ENCODE results near the gene NDUFB2.

Gene NDUFB2

DNA sequence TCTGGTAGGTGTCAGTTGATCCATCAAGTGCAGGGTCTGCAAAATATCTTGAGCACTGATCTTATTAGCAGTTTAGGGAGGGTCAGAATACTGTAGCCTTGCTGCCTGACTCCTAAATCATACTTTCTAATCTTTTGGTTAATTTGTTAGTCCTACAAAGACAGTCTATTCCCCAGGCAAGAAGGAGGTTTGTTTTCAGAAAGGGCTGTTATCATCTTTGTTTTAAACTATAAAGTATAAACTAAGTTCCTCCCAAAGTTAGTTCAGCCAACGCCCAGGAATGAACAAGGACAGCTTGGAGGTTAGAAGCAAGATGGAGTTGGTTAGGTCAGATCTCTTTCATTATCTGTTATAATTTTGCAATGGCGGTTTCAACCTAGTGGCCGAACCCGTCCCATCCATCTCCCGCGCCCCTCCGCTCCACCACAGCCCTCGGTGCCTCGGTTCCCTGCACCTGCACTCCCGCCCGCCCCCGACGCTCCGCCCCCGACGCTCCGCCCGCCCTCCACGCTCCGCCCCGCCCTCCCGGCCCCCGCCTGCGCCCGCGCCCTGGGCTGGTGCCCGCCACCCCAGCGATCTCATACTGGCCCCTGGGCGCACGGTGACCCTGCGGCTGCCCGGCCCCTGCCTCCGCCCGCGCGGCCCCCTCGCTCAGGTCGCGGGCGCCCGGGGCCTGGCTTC is 24.0 kb upstream of the NDUFB2 start, which contains the start of gene ADCK2:
Gene ADCK2 (plus strand): TSS at position 564 of the 681 bp plus-strand sequence. CDS start 386 bp downstream, outside the sequence.
- H3K27ac ChIP-seq (ENCODE audit: insufficient read depth in 1 of 2, low read depth in 1 of 2, low read length in 2 of 2, poor library complexity in 1 of 2, severe bottlenecking in 2 of 2), result peak within 1 kb of the TSS in 1 of 2 experiments; percentile 49
- H3K9me3 ChIP-seq (ENCODE audit: control extremely low read depth in 1 of 5, control insufficient read depth in 4 of 5, insufficient read depth in 2 of 5, low read depth in 1 of 5, low read length in 4 of 5), result no peaks in the 10 kb centered on the region
- DNase-seq, result peak; percentile 35 to 63 (median 53)
- H3K27me3 ChIP-seq (replicated peaks in 2 of 5; ENCODE audit: control insufficient read depth in 4 of 5, insufficient read depth in 5 of 5, low read length in 4 of 5), result no peaks in the 10 kb centered on the region
- WGBS (ENCODE audit: insufficient coverage), result under 1% methylated on average over 17 of the region's 41 CpGs
- ChIA-PET CTCF (interaction anchor here (1.2 to 3.7 kb wide), 4 partner anchors 16 to 341 kb away, joined by 3 to 14 read pairs (median 4); partner anchors contain the start of gene MRPS33), POLR2A (no interaction called here)
- H3K4me1 ChIP-seq (ENCODE audit: control extremely low read depth in 1 of 4, control insufficient read depth in 4 of 4, insufficient read depth in 4 of 4, low read length in 3 of 4), result peaks cover 0 to 45% (median 24%) of the 10 kb centered on the region in 4 experiments
- peaks cover 0 to 5% (median under 1%) of the 10 kb centered on the region in 4 experiments for H3K36me3 ChIP-seq (ENCODE audit: control insufficient read depth in 4 of 4, insufficient read depth in 4 of 4, low read length in 3 of 4)
- H3K4me3 ChIP-seq (ENCODE audit: control insufficient read depth in 1 of 7, extremely low read depth in 1 of 7, insufficient read depth in 4 of 7, low read depth in 2 of 7, low read length in 6 of 7), result peak within 1 kb of the TSS; percentile 64 to 87 (median 76)

GRCh38 chr7:140673063-140673773 is 23.3 kb upstream of the NDUFB2 start:
- Histone ChIP-seq H3K4me1 (ENCODE audit: control extremely low read depth in 1 of 4, control insufficient read depth in 4 of 4, insufficient read depth in 4 of 4, low read length in 3 of 4) (peaks cover 0 to 44% (median 24%) of the 10 kb centered on the region in 4 experiments), H3K9me3 (ENCODE audit: control extremely low read depth in 1 of 5, control insufficient read depth in 4 of 5, insufficient read depth in 2 of 5, low read depth in 1 of 5, low read length in 4 of 5) (no peaks in the 10 kb centered on the region), H3K27me3 (replicated peaks in 2 of 5; ENCODE audit: control insufficient read depth in 4 of 5, insufficient read depth in 5 of 5, low read length in 4 of 5) (no peaks in the 10 kb centered on the region), H3K27ac (ENCODE audit: insufficient read depth in 1 of 2, low read depth in 1 of 2, low read length in 2 of 2, poor library complexity in 1 of 2, severe bottlenecking in 2 of 2) (peak overlapping the region in 1 of 2 experiments; percentile 49), H3K36me3 (ENCODE audit: control insufficient read depth in 4 of 4, insufficient read depth in 4 of 4, low read length in 3 of 4) (peaks cover 2 to 12% (median 6%) of the 10 kb centered on the region in 4 experiments), H3K4me3 (ENCODE audit: control insufficient read depth in 1 of 7, extremely low read depth in 1 of 7, insufficient read depth in 4 of 7, low read depth in 2 of 7, low read length in 6 of 7) (peak overlapping the region; percentile 64 to 87 (median 76))
- DNase-seq, result peak; percentile 40 to 69 (median 50)
- 0% methylated on average over 45 of the region's 72 CpGs for WGBS (ENCODE audit: insufficient coverage)
- CTCF ChIA-PET, result interaction anchor here (0.6 to 3.7 kb wide), 7 partner anchors 13 to 340 kb away, joined by 3 to 25 read pairs (median 3); partner anchors contain the start of gene MRPS33
- POLR2A ChIA-PET, result no interaction called here

DNA sequence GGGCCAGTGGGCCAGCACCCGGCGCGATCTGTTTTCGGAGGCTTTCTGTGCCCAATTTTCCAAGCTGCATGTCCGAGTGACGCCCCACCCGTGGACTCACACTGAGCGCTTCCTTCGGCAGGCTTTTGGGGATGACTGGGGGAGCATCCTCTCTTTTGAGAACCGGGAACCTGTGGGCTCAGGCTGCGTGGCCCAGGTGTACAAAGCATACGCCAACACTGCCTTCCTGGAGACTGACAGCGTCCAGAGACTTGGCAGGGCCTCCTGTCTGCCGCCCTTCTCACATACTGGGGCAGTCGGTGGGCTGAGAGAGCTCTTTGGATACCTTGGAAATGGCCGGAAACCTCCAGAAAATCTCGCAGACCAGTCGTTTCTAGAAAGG is 22.7 kb upstream of the NDUFB2 start:
- 21% methylated on average over 18 of the region's 18 CpGs for WGBS (ENCODE audit: insufficient coverage)
- H3K27ac ChIP-seq (ENCODE audit: insufficient read depth in 1 of 2, low read depth in 1 of 2, low read length in 2 of 2, poor library complexity in 1 of 2, severe bottlenecking in 2 of 2), result peak overlapping the region in 1 of 2 experiments; percentile 49
- peaks cover 2 to 16% (median 6%) of the 10 kb centered on the region in 4 experiments for H3K36me3 ChIP-seq (ENCODE audit: control insufficient read depth in 4 of 4, insufficient read depth in 4 of 4, low read length in 3 of 4)
- no peak for DNase-seq
- ChIA-PET POLR2A (no interaction called here), CTCF (interaction anchor here (0.6 to 3.7 kb wide), 9 partner anchors 12 to 340 kb away, joined by 3 to 25 read pairs (median 4); partner anchors contain the start of gene MRPS33)
- peaks cover 0 to 41% (median 24%) of the 10 kb centered on the region in 4 experiments for H3K4me1 ChIP-seq (ENCODE audit: control extremely low read depth in 1 of 4, control insufficient read depth in 4 of 4, insufficient read depth in 4 of 4, low read length in 3 of 4)
- no peaks in the 10 kb centered on the region for H3K9me3 ChIP-seq (ENCODE audit: control extremely low read depth in 1 of 5, control insufficient read depth in 4 of 5, insufficient read depth in 2 of 5, low read depth in 1 of 5, low read length in 4 of 5)
- peak overlapping the region; percentile 64 to 87 (median 76) for H3K4me3 ChIP-seq (ENCODE audit: control insufficient read depth in 1 of 7, extremely low read depth in 1 of 7, insufficient read depth in 4 of 7, low read depth in 2 of 7, low read length in 6 of 7)
- H3K27me3 ChIP-seq (replicated peaks in 2 of 5; ENCODE audit: control insufficient read depth in 4 of 5, insufficient read depth in 5 of 5, low read length in 4 of 5), result no peaks in the 10 kb centered on the region

GRCh38 chr7:140674356-140674800 is 22.1 kb upstream of the NDUFB2 start:
- H3K36me3 ChIP-seq (ENCODE audit: control insufficient read depth in 4 of 4, insufficient read depth in 4 of 4, low read length in 3 of 4), result peaks cover 2 to 22% (median 9%) of the 10 kb centered on the region in 4 experiments
- 89% methylated on average over 4 of the region's 5 CpGs for WGBS (ENCODE audit: insufficient coverage)
- CTCF ChIA-PET, result interaction anchor here (0.8 to 3.7 kb wide), 16 partner anchors 9 to 339 kb away, joined by 3 to 25 read pairs (median 4); partner anchors contain the start of gene MRPS33
- no peak overlapping the region for H3K27ac ChIP-seq (ENCODE audit: insufficient read depth in 1 of 2, low read depth in 1 of 2, low read length in 2 of 2, poor library complexity in 1 of 2, severe bottlenecking in 2 of 2)
- no peaks in the 10 kb centered on the region for H3K9me3 ChIP-seq (ENCODE audit: control extremely low read depth in 1 of 5, control insufficient read depth in 4 of 5, insufficient read depth in 2 of 5, low read depth in 1 of 5, low read length in 4 of 5)
- peaks cover 0 to 41% (median 24%) of the 10 kb centered on the region in 4 experiments for H3K4me1 ChIP-seq (ENCODE audit: control extremely low read depth in 1 of 4, control insufficient read depth in 4 of 4, insufficient read depth in 4 of 4, low read length in 3 of 4)
- no peaks in the 10 kb centered on the region for H3K27me3 ChIP-seq (replicated peaks in 2 of 5; ENCODE audit: control insufficient read depth in 4 of 5, insufficient read depth in 5 of 5, low read length in 4 of 5)
- DNase-seq, result peak in 2 of 3 donors; percentile 49 to 66
- POLR2A ChIA-PET, result interaction anchor here (0.8 to 1.4 kb wide), 3 partner anchors 10 to 22 kb away, joined by 3 read pairs; partner anchors contain the start of gene NDUFB2
- peak overlapping the region in 2 of 7 experiments; percentile 20 to 87 for H3K4me3 ChIP-seq (ENCODE audit: control insufficient read depth in 1 of 7, extremely low read depth in 1 of 7, insufficient read depth in 4 of 7, low read depth in 2 of 7, low read length in 6 of 7)

DNA sequence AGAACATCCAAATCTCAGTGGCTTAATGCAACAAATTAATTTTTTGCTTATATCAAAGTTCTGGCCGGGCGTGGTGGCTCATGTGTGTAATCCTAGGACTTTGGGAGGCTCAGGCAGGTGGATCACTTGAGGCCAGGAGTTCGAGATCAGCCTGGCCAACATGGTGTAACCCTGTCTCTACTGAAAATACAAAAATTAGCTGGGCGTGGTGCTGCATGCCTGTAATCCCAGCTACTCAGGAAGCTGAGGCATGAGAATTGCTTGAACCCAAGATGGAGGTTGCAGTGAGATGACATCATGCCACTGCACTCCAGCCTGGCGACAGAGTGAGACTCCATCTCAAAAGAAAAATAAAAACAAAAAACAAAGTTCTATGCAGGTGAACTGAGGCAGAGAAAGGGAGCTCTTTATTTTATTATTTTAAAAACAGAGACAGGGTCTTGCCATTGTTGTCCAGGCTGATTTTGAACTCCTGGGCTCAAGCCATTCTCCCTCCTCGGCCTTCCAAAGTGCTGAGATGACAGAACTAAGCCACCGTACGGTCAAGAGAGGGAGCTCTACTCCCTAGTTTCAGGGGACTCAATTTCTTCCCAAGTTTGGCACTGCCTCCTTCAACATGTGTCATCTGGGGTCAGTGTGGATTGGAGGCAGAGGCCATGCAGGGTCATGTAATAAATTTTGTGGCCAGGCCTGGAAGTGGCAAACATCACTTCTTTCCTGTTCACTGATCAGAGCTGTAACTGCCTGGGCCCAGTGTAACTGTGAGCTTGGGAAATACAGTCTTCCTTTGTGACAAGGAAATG is 21.4 kb upstream of the NDUFB2 start:
- peak; percentile 63 to 79 (median 72) for DNase-seq
- WGBS (ENCODE audit: insufficient coverage), result 49% methylated on average over 7 of the region's 8 CpGs
- Histone ChIP-seq H3K4me1 (ENCODE audit: control extremely low read depth in 1 of 4, control insufficient read depth in 4 of 4, insufficient read depth in 4 of 4, low read length in 3 of 4) (peaks cover 0 to 41% (median 24%) of the 10 kb centered on the region in 4 experiments), H3K36me3 (ENCODE audit: control insufficient read depth in 4 of 4, insufficient read depth in 4 of 4, low read length in 3 of 4) (peaks cover 2 to 28% (median 10%) of the 10 kb centered on the region in 4 experiments), H3K27me3 (replicated peaks in 2 of 5; ENCODE audit: control insufficient read depth in 4 of 5, insufficient read depth in 5 of 5, low read length in 4 of 5) (no peaks in the 10 kb centered on the region), H3K27ac (ENCODE audit: insufficient read depth in 1 of 2, low read depth in 1 of 2, low read length in 2 of 2, poor library complexity in 1 of 2, severe bottlenecking in 2 of 2) (no peak overlapping the region), H3K9me3 (ENCODE audit: control extremely low read depth in 1 of 5, control insufficient read depth in 4 of 5, insufficient read depth in 2 of 5, low read depth in 1 of 5, low read length in 4 of 5) (no peaks in the 10 kb centered on the region), H3K4me3 (ENCODE audit: control insufficient read depth in 1 of 7, extremely low read depth in 1 of 7, insufficient read depth in 4 of 7, low read depth in 2 of 7, low read length in 6 of 7) (no peak overlapping the region)
- POLR2A ChIA-PET, result interaction anchor here (0.8 to 1.4 kb wide), 3 partner anchors 9 to 21 kb away, joined by 3 read pairs; partner anchors contain the start of gene NDUFB2
- CTCF ChIA-PET, result interaction anchor here (0.8 to 3.7 kb wide), 13 partner anchors 10 to 339 kb away, joined by 3 to 25 read pairs (median 5); partner anchors contain the start of gene MRPS33

DNA sequence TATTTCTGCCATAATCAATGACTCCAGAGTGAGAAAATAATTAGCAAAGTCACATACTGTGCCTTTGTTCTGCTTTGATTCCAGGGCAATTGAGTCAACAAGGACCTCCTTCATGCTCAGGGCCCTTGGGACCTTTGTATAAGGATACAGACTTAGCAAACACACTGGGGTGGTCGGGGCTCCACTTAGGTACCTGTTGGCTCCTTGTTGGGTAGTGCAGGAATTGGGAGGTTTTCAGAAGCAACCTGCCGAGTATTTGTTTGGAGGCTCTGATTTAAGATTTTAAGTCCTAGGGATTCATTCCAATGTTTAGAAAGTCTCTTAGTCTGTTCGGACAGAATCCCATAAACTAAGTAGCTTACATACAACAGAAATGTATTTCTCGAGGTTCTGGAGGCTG is 20.8 kb upstream of the NDUFB2 start:
- Histone ChIP-seq H3K27ac (ENCODE audit: insufficient read depth in 1 of 2, low read depth in 1 of 2, low read length in 2 of 2, poor library complexity in 1 of 2, severe bottlenecking in 2 of 2) (no peak overlapping the region), H3K4me3 (ENCODE audit: control insufficient read depth in 1 of 7, extremely low read depth in 1 of 7, insufficient read depth in 4 of 7, low read depth in 2 of 7, low read length in 6 of 7) (no peak overlapping the region), H3K36me3 (ENCODE audit: control insufficient read depth in 4 of 4, insufficient read depth in 4 of 4, low read length in 3 of 4) (peaks cover 4 to 34% (median 11%) of the 10 kb centered on the region in 4 experiments), H3K9me3 (ENCODE audit: control extremely low read depth in 1 of 5, control insufficient read depth in 4 of 5, insufficient read depth in 2 of 5, low read depth in 1 of 5, low read length in 4 of 5) (no peaks in the 10 kb centered on the region), H3K4me1 (ENCODE audit: control extremely low read depth in 1 of 4, control insufficient read depth in 4 of 4, insufficient read depth in 4 of 4, low read length in 3 of 4) (peaks cover 0 to 39% (median 24%) of the 10 kb centered on the region in 4 experiments), H3K27me3 (replicated peaks in 2 of 5; ENCODE audit: control insufficient read depth in 4 of 5, insufficient read depth in 5 of 5, low read length in 4 of 5) (no peaks in the 10 kb centered on the region)
- 100% methylated on average over 1 of the region's 4 CpGs for WGBS (ENCODE audit: insufficient coverage)
- CTCF ChIA-PET, result interaction anchor here (0.7 to 3.7 kb wide), 7 partner anchors 10 to 338 kb away, joined by 3 to 25 read pairs (median 6); partner anchors contain the start of gene MRPS33
- POLR2A ChIA-PET, result interaction anchor here (1.2 to 1.4 kb wide), 2 partner anchors 9 to 10 kb away, joined by 3 read pairs; no protein-coding TSS in a partner anchor
- no peak for DNase-seq
